Kasumi-1 (cell line): ENCODE results near the gene PDSS2.
"Not testable (repeated sequence)": the region's sequence is repeated elsewhere in the genome, so short reads cannot be mapped to it uniquely, and the experiment has no call there.

Experiments used
- DNase-seq, 2 experiments: peaks; one replicate each; lab custom pipeline; 2025; lab: John Stamatoyannopoulos, UW

PDSS2 gene

GRCh38 chr6:107215334-107215733, 244.0 kb downstream of the PDSS2 start:
- DNase-seq = no peak

DNA sequence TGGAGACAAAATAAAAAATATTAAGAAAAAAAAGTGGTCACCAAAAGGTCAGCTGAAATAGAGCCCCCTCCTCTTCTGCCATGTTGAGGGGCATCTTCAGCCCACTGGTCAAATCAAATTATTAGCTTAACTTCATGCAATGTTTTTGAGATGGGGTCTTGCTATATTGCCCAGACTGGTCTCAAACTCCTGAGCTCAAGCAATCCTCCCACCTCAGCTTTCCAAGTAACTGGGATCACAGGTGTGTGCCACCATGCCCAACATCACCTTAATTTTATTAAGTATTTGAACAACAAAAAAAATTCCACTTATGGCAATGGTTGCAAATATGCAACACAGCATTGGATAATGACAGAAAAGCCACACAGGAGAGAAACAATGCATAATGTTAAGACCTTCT, 244.7 kb downstream of the PDSS2 start:
- no peak for DNase-seq

DNA sequence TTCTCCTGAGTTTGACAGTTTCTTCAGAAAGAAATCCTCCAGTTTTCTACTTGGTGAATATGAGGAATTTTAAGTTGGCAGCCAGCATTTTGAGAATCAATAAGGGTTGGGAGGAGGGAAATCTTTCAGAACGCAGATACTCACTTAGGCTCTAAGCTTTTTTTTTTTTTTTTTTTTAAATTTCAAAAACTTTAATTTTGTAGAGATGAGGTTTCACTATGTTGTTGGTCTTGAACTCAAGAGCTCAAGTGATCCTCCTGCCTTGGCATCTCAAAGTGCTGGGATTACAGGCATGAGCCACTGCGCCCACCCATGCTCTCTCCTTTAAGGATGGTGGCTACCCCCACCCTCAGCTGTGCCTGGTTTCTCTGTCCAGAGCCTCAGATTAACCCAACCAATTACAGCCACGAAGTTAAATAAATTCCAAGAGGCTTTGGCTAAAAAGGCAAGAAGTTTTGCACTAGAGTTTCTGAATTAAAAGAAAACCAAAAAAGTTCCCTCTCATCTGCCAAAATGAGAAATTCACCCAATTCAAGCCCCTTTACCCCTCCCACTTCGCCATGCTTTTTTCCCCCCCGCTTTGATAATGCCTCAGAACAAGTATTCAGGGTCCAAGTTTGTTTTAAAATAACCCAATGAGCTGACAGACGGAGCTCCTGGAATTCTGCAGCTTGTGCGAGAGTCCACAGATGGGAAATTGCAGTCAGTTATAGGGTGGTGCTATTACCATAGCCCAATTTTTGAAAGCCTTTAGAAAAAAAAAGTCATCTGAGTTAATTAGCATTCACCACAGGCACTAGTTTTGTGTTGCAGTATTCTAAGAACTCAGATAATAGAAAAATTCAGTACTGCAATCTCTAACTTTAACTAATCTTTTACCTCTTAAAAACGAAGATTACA, 249.7 kb downstream of the PDSS2 start:
- no peak for DNase-seq

DNA sequence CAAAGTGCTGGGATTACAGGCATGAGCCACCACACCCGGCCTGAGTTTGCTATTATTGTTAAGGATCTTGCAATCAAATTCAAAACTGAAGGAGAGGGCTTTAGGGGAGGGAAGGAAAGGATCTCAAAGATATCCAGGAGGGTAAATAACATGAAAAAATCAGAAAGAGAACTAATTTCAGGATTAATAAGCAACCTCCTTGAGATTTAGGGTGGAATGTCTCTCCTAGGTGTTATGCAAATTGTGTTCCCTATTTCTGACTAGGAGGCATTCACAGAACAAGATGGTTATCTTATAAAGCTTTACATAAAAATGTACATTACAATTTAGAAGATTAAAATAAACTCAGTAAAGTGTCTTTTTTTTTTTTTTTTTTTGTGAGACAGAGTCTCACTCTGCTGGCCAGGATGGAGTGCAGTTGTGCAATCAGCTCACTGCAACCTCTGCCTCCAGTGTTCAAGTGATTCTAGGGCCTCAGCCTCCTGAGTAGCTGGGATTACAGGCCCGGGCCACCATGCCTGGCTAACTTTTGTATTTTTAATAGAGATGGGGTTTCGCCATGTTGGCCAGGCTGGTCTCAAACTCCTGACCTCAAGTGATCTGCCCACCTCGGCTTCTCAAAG, 252.0 kb downstream of the PDSS2 start:
- DNase-seq = no peak

DNA sequence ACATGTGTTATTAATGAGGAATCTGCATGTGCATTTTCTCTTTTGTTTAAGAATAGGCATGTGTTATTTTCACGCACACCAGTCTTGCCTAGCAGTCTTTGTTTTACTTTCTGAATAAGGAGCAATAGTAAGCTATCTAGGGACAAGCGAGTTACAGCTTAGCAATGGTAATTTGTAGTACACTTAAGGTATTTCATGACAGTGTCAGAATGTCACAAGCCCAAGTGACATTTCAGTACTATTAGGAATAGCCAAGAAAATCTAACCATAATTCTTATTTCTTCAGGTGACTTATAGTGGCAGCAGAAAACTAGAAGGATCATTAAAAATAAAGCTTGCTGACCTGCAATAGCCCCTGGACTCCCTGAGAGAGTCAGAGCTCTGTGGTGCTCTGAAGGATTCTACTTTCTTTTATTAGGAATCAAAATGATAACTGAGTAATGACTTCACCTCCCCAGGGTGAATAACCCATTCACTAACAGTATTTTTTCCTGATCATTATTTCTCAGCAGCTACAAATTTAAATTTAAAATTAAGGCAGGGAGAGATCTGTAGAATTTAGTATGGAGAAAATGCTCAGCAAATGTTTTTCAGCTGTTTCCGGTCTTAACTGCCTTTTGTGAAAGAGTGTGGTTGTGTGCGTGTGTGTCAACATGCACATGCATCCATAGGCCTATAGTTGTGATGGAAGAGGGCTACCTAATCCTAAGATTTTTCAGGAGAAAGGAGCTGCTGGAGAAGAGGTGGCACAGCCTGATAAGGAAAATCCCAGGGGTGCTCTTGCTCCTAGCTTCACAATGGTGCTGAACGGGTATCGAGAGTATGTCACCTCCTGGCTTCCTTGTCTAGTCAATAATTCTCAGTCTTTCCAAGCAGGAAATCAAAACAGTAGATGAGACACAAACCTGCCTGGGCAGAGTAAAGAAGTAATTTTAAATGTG, 254.0 kb downstream of the PDSS2 start:
- no peak for DNase-seq

DNA sequence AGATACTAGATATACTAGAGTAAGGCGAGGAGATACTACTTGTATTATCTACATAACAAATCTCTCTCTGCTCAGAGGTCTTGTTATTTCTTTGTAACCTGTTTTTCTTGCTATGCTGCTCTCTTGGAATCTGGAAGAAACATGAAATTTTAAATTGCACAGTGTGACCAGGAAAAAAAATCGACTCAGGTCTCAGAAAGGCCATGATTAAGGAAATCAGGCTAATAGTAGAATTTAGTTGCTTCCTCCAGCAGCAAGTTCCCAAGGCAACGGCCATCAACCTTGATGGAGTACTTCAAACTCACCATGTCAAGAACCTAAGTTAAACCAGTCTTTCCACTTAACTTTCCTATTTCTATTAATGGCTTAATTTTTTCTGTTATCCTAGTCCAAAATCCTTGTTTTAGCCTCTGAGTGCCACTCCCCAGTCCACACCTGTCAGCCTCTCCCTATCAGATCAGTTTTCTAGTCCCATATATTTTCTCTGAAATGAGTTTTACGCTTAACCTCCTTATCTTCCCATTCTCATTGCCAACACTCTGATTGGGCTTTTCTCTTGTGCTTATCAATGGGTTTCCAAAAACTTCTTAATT, 256.4 kb downstream of the PDSS2 start:
- no peak for DNase-seq

GRCh38 chr6:107198631-107199416, 260.5 kb downstream of the PDSS2 start:
- no peak for DNase-seq

DNA sequence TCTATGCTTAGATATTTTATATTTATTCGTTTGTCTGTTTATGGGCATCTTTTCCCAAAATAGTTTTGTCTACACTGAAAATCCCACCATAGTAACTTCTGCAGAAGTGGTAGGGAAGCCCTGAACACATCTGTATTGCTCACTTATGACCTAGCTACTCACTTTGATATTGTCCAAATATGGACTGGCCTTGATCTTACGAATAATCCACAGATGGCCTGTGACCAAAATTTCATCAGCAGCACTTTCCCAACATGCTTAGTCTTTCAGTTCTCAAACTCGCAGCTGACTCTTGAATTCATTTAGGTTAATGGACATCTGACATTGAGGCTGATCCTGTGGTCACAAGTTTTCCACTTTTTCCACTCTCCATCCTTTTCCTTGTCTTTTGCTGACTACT, 263.2 kb downstream of the PDSS2 start:
- DNase-seq = no peak

DNA sequence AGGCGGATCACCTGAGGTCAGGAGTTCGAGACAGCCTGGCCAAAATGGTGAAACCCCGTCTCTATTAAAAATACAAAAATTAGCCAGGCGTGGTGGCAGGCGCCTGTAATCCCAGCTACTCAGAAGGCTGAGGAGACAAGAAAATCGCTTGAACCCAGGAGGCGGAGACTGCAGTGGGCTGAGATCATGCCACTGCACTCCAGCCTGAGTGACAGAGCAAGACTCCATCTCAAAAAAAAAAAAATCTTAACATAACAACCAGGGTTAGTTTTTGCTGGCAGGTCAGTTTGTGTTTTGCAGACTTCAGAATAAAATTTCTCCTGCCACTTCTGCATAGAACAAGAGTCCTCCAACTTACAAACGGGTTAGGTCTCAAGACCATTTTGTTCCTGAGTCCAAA, 264.6 kb downstream of the PDSS2 start:
- DNase-seq = not testable (repeated sequence)

- DNase-seq = no peak
Observed at GRCh38 chr6:107192830-107193229, 266.5 kb downstream of the PDSS2 start.

GRCh38 chr6:107187630-107188029, 271.7 kb downstream of the PDSS2 start:
- no peak for DNase-seq

- no peak for DNase-seq
Observed at GRCh38 chr6:107186047-107186446, 273.3 kb downstream of the PDSS2 start.

DNA sequence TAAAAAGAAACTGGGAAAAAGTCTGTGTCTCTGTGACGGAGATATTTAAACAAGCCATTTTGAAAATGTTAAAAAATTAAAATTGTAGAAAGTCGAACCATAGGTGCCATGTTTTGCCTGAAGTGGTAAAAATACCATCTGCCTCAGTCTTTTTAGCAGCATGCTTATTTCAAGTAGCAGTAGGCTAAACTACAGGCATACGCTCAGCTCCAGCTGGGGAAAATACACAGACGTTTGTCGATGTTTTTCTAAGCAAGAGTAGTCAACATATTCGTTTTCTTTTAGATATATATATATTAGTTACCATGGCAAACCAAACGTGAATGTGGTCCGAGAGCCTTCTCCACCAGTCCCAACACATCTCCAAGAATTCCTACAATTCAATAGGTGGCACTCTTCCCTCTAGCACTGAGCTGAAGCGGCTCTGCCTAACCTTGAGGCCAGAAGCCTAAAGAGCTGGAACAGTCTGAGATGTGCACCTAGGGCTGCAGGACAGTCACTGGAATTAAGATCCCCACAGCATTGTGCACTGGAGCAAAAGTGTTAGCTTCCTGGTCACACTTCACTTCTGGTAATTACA, 273.9 kb downstream of the PDSS2 start:
- no peak for DNase-seq

DNA sequence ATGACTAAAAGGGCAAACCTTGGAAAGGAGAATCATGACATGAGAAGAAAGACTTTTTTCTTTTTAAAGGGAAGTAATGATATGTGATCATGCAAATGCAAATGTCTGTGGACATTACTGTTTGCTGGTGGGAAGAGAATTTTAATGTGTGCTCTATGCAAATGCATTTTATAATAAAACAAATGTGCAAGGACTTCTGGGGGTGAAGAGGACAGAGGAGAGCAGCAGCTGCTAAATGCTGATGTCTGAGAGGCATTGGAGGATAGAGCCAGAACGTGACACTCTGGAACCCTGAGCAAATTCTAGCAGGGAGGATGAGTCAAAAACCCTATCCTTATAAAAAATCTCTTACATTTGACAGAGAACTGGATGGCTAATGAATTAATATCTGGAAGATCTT, 274.9 kb downstream of the PDSS2 start:
- no peak for DNase-seq

DNA sequence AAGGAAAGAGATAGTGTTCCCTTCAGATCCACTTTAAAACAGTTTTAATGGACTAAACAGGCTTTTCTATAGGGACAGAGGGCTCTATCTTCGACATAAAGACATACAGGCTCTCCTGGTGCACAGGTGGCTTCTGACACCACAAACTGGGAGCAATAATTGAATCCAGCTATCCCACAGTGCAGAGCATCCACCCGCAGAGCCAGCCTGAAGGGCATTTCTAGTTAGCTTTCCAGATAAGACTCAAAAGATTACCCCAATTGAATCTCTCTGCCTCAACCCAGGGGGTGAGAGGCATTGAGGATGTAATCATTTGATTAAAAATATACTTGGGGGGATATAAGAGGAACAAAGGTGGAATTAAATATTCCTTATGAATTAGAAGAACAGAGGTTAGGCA, 279.3 kb downstream of the PDSS2 start:
- DNase-seq = no peak

DNA sequence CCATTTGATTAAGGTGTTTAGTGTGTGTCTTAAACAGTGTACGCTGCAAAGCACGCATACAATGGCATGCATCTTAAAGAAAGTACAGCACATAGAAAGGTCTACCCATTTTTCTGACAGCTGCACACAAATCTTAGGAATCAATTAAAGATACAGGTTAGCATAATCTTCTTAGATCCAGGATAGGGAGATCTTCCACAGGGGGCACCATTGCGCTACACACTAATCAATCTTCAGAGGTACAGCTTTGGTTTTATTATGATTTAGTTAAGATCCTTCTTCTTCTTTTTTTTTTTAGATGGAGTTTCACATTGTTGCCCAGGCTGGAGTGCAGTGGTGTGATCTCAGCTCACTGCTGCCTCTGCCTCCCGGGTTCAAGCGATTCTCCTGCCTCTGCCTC, 280.4 kb downstream of the PDSS2 start:
- DNase-seq = peak; percentile 8 to 17

- DNase-seq = no peak
Observed at GRCh38 chr6:107173779-107174178, 285.6 kb downstream of the PDSS2 start.

DNA sequence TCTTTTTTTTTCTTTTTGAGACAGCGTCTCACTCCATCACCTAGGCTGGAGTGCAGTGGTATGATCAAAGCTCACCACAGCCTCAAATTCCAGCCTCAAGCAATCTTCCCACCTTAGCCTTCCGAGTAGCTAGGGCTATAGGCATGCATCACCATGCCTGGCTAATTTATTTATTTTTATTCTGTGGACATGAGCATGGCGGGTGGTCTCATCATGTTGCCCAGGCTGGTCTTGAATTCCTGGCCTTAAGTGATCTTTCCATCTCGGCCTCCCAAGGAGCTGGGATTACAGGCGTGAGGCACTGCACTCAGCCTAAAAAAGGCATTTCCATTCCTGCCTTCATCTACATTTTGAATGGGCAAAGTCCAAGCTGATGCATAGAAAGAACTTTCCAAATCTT, 287.9 kb downstream of the PDSS2 start:
- no peak for DNase-seq

GRCh38 chr6:107164299-107164698, 295.1 kb downstream of the PDSS2 start:
- DNase-seq = not testable (repeated sequence)

DNA sequence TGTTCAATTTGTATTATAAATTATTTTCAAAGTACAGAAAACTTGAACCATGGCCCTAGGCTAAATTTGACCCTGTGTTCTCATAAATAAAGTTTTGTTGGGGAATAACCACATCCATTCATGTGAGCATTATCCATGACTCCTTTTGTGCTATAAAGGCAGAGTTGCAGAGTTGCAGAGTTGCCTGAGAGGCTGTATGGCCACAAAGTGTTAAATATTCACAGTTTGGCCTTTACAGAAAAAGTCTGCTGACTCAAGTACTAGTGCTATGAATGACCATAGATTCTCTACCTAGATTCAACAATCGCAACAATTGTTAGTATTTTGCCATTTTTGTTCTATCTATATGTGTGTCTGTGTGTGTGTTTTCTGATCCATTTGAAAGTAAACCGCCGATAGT, 297.8 kb downstream of the PDSS2 start:
- DNase-seq = no peak

- DNase-seq = no peak
Observed at GRCh38 chr6:107156617-107157016, 302.7 kb downstream of the PDSS2 start.
